CD14-positive monocyte (primary cell): ENCODE measurements around the gene SLX9. TPM values are rescaled to one million over a fixed set of nuclear protein-coding genes. Genes with fewer than 3 reads are reported as not detected.
A peak's percentile ranks its signal among the peaks of the same experiment; 100 is the strongest.
"Not testable (repeated sequence)": the region's sequence is repeated elsewhere in the genome, so short reads cannot be mapped to it uniquely, and the experiment has no call there.

ENCODE experiments used
- DNase-seq, 3 donors: peaks; one replicate each; pipeline ENCODE4 v3.0.0-alpha.2; 2011 to 2022
- H2AFZ ChIP-seq: 2 replicates; pipeline ENCODE4 v1.6.0; 2012; ENCODE audit warnings: mild to moderate bottlenecking, low read depth, low read length, inconsistent platforms; ENCODE audit not compliant: insufficient read depth, poor library complexity, severe bottlenecking
- H3K27ac ChIP-seq, 2 donors: 1 replicate in 1 of 2; 2 replicates in 1 of 2; pipeline ENCODE4 v1.5.1; 2012 to 2013; ENCODE audit warnings: low read length in 2 of 2, control low read depth in 1 of 2, inconsistent platforms in 1 of 2, low read depth in 1 of 2, mild to moderate bottlenecking in 1 of 2
- H3K27me3 ChIP-seq, 2 donors: one replicate each; pipeline versions ENCODE4 v1.6.0 to v1.6.1; 2011 to 2013; ENCODE audit warnings: low read length in 2 of 2; ENCODE audit not compliant: control insufficient read depth in 2 of 2, insufficient read depth in 2 of 2
- H3K36me3 ChIP-seq, 2 donors: replicated peaks in 1 of 2; 1 replicate in 1 of 2; 2 replicates in 1 of 2; pipeline versions ENCODE4 v1.5.1 to v1.6.1; 2012 to 2013; ENCODE audit warnings: low read length in 2 of 2, control low read depth in 1 of 2, inconsistent platforms in 1 of 2, mild to moderate bottlenecking in 1 of 2; ENCODE audit not compliant: insufficient read depth in 2 of 2, control insufficient read depth in 1 of 2
- H3K4me1 ChIP-seq, 2 donors: 1 replicate in 1 of 2; 2 replicates in 1 of 2; pipeline versions ENCODE4 v1.5.1 to v1.6.1; 2012 to 2013; ENCODE audit warnings: low read length in 2 of 2, control low read depth in 1 of 2, inconsistent platforms in 1 of 2, mild to moderate bottlenecking in 1 of 2, moderate library complexity in 1 of 2; ENCODE audit not compliant: insufficient read depth in 2 of 2, control insufficient read depth in 1 of 2
- H3K4me2 ChIP-seq: replicated peaks from 2 replicates; pipeline ENCODE3; 2012; ENCODE audit warnings: low read length, moderate library complexity, mild to moderate bottlenecking; ENCODE audit not compliant: poor library complexity, severe bottlenecking; ENCODE audit errors: extremely low read depth
- H3K4me3 ChIP-seq, 3 experiments: fragments of 200-600 bp in 1 of 3; sonication (generic) in 1 of 3; replicated peaks in 1 of 3; 1 replicate in 2 of 3; 2 replicates in 1 of 3; pipeline ENCODE4 v1.5.1; 2011 to 2013; ENCODE audit warnings: low read length in 3 of 3, mild to moderate bottlenecking in 3 of 3, control low read depth in 2 of 3, low read depth in 2 of 3, inconsistent platforms in 1 of 3, moderate library complexity in 1 of 3
- H3K79me2 ChIP-seq: 2 replicates; pipeline ENCODE4 v1.6.0; 2012; ENCODE audit warnings: mild to moderate bottlenecking, control low read depth, inconsistent platforms, low read length, moderate library complexity; ENCODE audit not compliant: insufficient read depth
- H3K9ac ChIP-seq: 2 replicates; pipeline ENCODE4 v1.6.0; 2017; ENCODE audit warnings: low read length, mild to moderate bottlenecking; ENCODE audit not compliant: insufficient read depth, poor library complexity, severe bottlenecking
- H3K9me3 ChIP-seq, 2 donors: replicated peaks in 1 of 2; 1 replicate in 1 of 2; 2 replicates in 1 of 2; pipeline versions ENCODE4 v1.5.1 to v1.6.1; 2012 to 2013; ENCODE audit warnings: low read length in 2 of 2, control low read depth in 1 of 2; ENCODE audit not compliant: control insufficient read depth in 1 of 2, insufficient read depth in 1 of 2
- H4K20me1 ChIP-seq: 2 replicates; pipeline ENCODE4 v1.6.0; 2012; ENCODE audit warnings: mild to moderate bottlenecking, low read length, control low read depth, moderate library complexity; ENCODE audit not compliant: insufficient read depth
- H3K27ac Mint-ChIP-seq, 7 donors: one replicate each; pipeline ENCODE4 v1.8.0; 2020; ENCODE audit warnings: mild to moderate bottlenecking in 7 of 7, mixed read lengths in 7 of 7, moderate library complexity in 6 of 7, inconsistent platforms in 2 of 7
- H3K27me3 Mint-ChIP-seq, 3 donors: one replicate each; pipeline ENCODE4 v1.8.0; 2021 to 2022; ENCODE audit warnings: low read depth in 3 of 3, mild to moderate bottlenecking in 3 of 3, mixed read lengths in 3 of 3, moderate library complexity in 3 of 3, inconsistent platforms in 1 of 3
- H3K36me3 Mint-ChIP-seq, 2 donors: one replicate each; pipeline ENCODE4 v1.8.0; 2020; ENCODE audit warnings: mixed read lengths in 2 of 2, inconsistent platforms in 1 of 2, mild to moderate bottlenecking in 1 of 2
- H3K4me1 Mint-ChIP-seq: one replicate; pipeline ENCODE4 v1.8.0; 2020; ENCODE audit warnings: mild to moderate bottlenecking, mixed read lengths
- H3K4me3 Mint-ChIP-seq, 2 donors: one replicate each; pipeline ENCODE4 v1.8.0; 2020; ENCODE audit warnings: mild to moderate bottlenecking in 2 of 2, mixed read lengths in 2 of 2, moderate library complexity in 1 of 2
- H3K9me3 Mint-ChIP-seq, 7 donors: one replicate each; pipeline ENCODE4 v1.8.0; 2020 to 2022; ENCODE audit warnings: mixed read lengths in 7 of 7, mild to moderate bottlenecking in 6 of 7, moderate library complexity in 6 of 7, inconsistent platforms in 2 of 7
- WGBS: methylation state at CpG from one replicate; pipeline ENCODE4 v1.1.5; 2013; ENCODE audit warnings: missing lambda C conversion rate; ENCODE audit not compliant: insufficient coverage; 5-methylcytosine and 5-hydroxymethylcytosine counted together
- intact Hi-C, 2 donors: fragments of 100-400 bp; cut with micrococcal nuclease; formaldehyde crosslinking; loops; one replicate each; pipeline versions ENCODE4 v1.15.0 to v1.15.1; 2023
- polyA plus RNA-seq, 3 donors: library from polyadenylated mRNA; depleted of rRNA in 1 of 3; unstranded in 2 of 3; stranded (reverse) in 1 of 3; fragments of 300-500 nt in 2 of 3; fragments of >200 nt in 1 of 3; fragmentation: Illumina TruSeq in 2 of 3; gene quantifications; 1 replicate in 2 of 3; 2 replicates in 1 of 3; pipeline ENCODE4 v1.2.3, GENCODE V29; 2012 to 2021
- TF ChIP-seq, protein P1 (sequence below): fragments of 200-600 bp; IDR thresholded peaks from one replicate; pipeline ENCODE4 v1.8.0; 2022; ENCODE audit warnings: antibody characterized with exemption, mild to moderate bottlenecking

Gene SLX9
- polyA plus RNA-seq, 3 donors = 7.5 to 9.0 (median 9.0) TPM

DNA sequence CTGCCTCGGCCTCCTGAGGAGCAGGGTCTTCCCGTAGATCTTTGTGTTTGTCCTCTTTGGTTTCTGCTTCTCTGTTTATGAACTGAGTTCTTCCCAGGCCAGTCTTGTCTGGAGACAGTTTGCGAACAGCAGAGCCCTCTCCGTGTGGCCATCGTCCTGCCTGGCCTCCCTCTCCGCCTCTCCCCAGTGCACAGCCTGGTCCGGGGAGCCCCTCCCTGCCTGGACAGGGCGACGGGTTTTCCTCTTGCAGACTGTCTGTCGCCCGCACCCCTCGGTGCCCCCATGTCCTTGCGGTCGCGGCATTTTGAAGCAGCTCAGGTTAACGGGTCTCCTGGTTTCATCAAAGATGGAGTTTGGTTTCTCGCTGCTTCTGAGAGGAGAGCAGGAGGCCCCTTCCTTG, 34.8 kb downstream of the SLX9 start:
- no peaks in the 10 kb centered on the region for H4K20me1 ChIP-seq
- DNase-seq = no peak
- H3K4me1 ChIP-seq = peaks cover 10 to 12% of the 10 kb centered on the region in 2 donors
- H3K4me3 Mint-ChIP-seq = no peak overlapping the region
- H3K9me3 Mint-ChIP-seq = peaks cover 0 to 3% (median 0%) of the 10 kb centered on the region in 7 donors
- H3K27me3 ChIP-seq = no peaks in the 10 kb centered on the region
- WGBS = 99% methylated on average over 17 of the region's 17 CpGs
- no peaks in the 10 kb centered on the region for H3K9me3 ChIP-seq
- H3K4me3 ChIP-seq = no peak overlapping the region
- H3K36me3 Mint-ChIP-seq = peaks cover 11 to 61% of the 10 kb centered on the region in 2 donors
- no peak overlapping the region for H3K9ac ChIP-seq
- no peak overlapping the region for H3K27ac Mint-ChIP-seq
- TF ChIP-seq, protein P1, sequence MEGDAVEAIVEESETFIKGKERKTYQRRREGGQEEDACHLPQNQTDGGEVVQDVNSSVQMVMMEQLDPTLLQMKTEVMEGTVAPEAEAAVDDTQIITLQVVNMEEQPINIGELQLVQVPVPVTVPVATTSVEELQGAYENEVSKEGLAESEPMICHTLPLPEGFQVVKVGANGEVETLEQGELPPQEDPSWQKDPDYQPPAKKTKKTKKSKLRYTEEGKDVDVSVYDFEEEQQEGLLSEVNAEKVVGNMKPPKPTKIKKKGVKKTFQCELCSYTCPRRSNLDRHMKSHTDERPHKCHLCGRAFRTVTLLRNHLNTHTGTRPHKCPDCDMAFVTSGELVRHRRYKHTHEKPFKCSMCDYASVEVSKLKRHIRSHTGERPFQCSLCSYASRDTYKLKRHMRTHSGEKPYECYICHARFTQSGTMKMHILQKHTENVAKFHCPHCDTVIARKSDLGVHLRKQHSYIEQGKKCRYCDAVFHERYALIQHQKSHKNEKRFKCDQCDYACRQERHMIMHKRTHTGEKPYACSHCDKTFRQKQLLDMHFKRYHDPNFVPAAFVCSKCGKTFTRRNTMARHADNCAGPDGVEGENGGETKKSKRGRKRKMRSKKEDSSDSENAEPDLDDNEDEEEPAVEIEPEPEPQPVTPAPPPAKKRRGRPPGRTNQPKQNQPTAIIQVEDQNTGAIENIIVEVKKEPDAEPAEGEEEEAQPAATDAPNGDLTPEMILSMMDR = no peak
- no peak overlapping the region for H3K27ac ChIP-seq
- intact Hi-C loops = no loop called here
- no peak overlapping the region for H2AFZ ChIP-seq
- peaks cover 6 to 27% of the 10 kb centered on the region in 2 donors for H3K36me3 ChIP-seq
- no peaks in the 10 kb centered on the region for H3K79me2 ChIP-seq
- peaks cover 0 to 6% (median 1%) of the 10 kb centered on the region in 3 donors for H3K27me3 Mint-ChIP-seq
- peaks cover 9% of the 10 kb centered on the region for H3K4me1 Mint-ChIP-seq
- H3K4me2 ChIP-seq = no peak overlapping the region

DNA sequence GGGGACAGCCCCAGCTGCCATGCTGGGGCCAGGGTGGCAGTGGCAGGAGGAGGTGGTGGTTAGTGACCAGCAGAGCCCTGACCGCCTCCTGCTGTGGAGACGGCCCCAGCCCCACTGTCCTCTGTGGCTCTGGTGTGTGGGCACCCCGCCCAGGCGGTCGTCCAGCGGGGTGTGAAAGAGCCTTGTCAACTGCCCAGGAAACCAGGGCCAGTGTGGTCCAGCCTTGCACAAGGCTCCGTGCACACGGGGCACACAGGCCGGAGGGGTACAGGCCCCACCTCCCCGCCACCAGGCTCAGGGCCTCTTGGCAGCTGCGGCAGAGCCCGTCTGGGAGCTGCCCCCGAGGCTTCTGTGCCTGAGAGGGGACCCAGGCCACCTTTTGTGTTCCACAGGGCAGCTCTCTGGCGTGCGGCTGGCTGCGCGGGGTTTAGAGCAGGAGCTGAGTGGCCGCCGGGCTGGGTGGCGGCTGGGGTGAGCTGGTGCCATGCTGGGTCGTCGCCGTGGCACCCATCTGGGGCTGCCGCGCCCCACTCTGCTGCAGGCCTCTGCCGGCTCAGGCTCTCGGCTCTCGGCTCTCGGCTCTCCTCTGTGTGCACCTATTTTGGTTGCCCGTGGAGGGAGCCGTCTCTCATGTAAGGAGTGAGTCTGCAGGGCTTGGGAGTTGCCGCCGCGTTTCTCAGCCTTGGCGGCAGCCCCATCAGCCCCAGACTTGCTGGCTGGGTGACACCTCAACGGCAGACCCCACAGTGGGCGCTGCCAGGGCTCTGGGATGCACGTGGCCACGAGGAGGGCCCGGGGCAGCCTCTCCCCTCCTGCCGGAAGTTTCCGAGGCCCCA, 36.1 kb downstream of the SLX9 start:
- Mint-ChIP-seq H3K4me1 (no peaks in the 10 kb centered on the region), H3K4me3 (no peak overlapping the region), H3K36me3 (peaks cover 8 to 53% of the 10 kb centered on the region in 2 donors), H3K9me3 (peaks cover 0 to 3% (median 0%) of the 10 kb centered on the region in 7 donors), H3K27ac (peak overlapping the region in 1 of 7 donors; percentile 14), H3K27me3 (peaks cover 0 to 9% (median 0%) of the 10 kb centered on the region in 3 donors)
- TF ChIP-seq, protein P1 = no peak
- no peaks in the 10 kb centered on the region for H4K20me1 ChIP-seq
- no peak overlapping the region for H3K27ac ChIP-seq
- H3K4me2 ChIP-seq = no peak overlapping the region
- no peak overlapping the region for H3K4me3 ChIP-seq
- WGBS = 98% methylated on average over 38 of the region's 42 CpGs
- no peak overlapping the region for H3K9ac ChIP-seq
- no peak for DNase-seq
- intact Hi-C loops = no loop called here
- H3K36me3 ChIP-seq = peaks cover 6 to 27% of the 10 kb centered on the region in 2 donors
- no peak overlapping the region for H2AFZ ChIP-seq
- H3K4me1 ChIP-seq = no peaks in the 10 kb centered on the region
- H3K9me3 ChIP-seq = no peaks in the 10 kb centered on the region
- H3K27me3 ChIP-seq = no peaks in the 10 kb centered on the region
- no peaks in the 10 kb centered on the region for H3K79me2 ChIP-seq

DNA sequence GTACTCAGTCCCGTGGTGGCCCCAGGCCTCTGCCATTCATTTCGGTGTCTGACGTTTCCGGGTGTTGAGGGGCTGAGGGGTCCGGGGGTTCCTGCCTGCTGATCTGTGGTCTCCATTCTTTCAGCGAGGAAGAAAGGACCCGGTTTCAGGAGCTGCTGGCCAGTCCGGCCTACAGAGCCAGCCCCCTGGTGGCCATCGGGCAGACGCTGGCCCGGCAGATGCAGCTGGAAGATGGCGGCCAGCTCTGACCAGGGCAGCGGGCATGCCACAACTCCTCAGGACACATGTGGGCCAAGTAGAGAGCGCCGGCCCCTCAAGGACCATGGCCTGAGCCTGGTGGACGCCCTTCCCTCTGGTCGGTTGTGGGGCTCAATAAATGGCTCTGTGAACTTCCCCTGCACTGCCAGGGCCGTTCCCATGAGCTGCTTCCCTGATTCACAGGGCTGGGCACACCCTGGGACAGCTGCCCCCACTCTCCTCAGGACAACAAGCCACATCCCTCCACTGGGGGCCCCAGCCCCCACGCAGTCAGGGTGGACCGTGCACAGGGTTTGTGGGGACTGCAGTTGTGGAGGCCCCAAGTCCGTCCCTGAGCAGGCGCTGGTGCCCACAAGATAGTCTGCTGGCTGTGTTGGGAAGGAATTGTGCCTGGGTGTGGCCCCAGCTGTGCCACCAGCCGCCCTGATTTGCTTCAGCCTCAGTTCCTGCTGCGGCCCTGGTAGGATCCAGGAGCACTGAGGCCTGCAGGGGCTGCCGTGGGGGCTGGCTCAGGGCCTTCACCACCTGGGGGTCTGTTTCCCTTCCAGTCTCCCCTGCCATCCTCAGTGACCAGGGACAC, 36.9 kb downstream of the SLX9 start:
- not testable (repeated sequence) for H3K27ac Mint-ChIP-seq, DNase-seq, H3K9me3 ChIP-seq

More for the DNA sequence above, 36.9 kb downstream of the SLX9 start:
- WGBS = 97% methylated on average over 17 of the region's 25 CpGs
- H3K27ac ChIP-seq, intact Hi-C loops, H3K9ac ChIP-seq, H3K4me2 ChIP-seq, H4K20me1 ChIP-seq, H3K27me3 Mint-ChIP-seq, H3K4me1 ChIP-seq, H3K79me2 ChIP-seq, H3K4me1 Mint-ChIP-seq, H2AFZ ChIP-seq, H3K9me3 Mint-ChIP-seq, H3K4me3 ChIP-seq, H3K4me3 Mint-ChIP-seq, H3K27me3 ChIP-seq: not testable (repeated sequence)
- peaks cover 6 to 27% of the 10 kb centered on the region in 2 donors for H3K36me3 ChIP-seq
- peaks cover 8 to 49% of the 10 kb centered on the region in 2 donors for H3K36me3 Mint-ChIP-seq
